WERI-Rb-1 (cell line): ENCODE data around the gene EPHA2.

Experiments
- DNase-seq: peaks from one replicate; pipeline ENCODE4 v3.0.0-alpha.2; 2020
- H3K27ac ChIP-seq: fragments of 250-450 bp; sonication (Bioruptor Pico); 2 replicates; pipeline ENCODE4 v1.5.1; 2020; ENCODE audit warnings: mild to moderate bottlenecking, moderate library complexity
- H3K27me3 ChIP-seq: fragments of 250-450 bp; sonication (Bioruptor Pico); 2 replicates; pipeline ENCODE4 v1.5.1; 2021; ENCODE audit warnings: mild to moderate bottlenecking, low read depth, moderate library complexity; ENCODE audit not compliant: insufficient read depth, severe bottlenecking
- H3K36me3 ChIP-seq: fragments of 250-450 bp; sonication (Bioruptor Pico); 2 replicates; pipeline ENCODE4 v1.5.1; 2020; ENCODE audit warnings: mild to moderate bottlenecking, moderate library complexity
- H3K4me3 ChIP-seq: 2 replicates; pipeline ENCODE4 v1.5.1; 2011; ENCODE audit warnings: low read depth, mild to moderate bottlenecking, control low read depth, low read length
- H3K9me3 ChIP-seq: fragments of 250-450 bp; sonication (Bioruptor Pico); 2 replicates; pipeline ENCODE4 v1.5.1; 2021; ENCODE audit warnings: mild to moderate bottlenecking, moderate library complexity; ENCODE audit not compliant: severe bottlenecking
- TF ChIP-seq, protein P1 (sequence below): IDR thresholded peaks from 2 replicates; pipeline ENCODE4 v1.5.1; 2011; ENCODE audit warnings: low read depth, mild to moderate bottlenecking, control low read depth, inconsistent platforms, low read length

EPHA2 gene

GRCh38 chr1:16117369-16117768, 38.5 kb downstream of the EPHA2 start:
- no peak for DNase-seq
- Histone ChIP-seq H3K4me3 (no peak overlapping the region), H3K9me3 (no peaks in the 10 kb centered on the region), H3K27me3 (no peaks in the 10 kb centered on the region), H3K27ac (no peak overlapping the region), H3K36me3 (no peaks in the 10 kb centered on the region)
- TF ChIP-seq, protein P1, sequence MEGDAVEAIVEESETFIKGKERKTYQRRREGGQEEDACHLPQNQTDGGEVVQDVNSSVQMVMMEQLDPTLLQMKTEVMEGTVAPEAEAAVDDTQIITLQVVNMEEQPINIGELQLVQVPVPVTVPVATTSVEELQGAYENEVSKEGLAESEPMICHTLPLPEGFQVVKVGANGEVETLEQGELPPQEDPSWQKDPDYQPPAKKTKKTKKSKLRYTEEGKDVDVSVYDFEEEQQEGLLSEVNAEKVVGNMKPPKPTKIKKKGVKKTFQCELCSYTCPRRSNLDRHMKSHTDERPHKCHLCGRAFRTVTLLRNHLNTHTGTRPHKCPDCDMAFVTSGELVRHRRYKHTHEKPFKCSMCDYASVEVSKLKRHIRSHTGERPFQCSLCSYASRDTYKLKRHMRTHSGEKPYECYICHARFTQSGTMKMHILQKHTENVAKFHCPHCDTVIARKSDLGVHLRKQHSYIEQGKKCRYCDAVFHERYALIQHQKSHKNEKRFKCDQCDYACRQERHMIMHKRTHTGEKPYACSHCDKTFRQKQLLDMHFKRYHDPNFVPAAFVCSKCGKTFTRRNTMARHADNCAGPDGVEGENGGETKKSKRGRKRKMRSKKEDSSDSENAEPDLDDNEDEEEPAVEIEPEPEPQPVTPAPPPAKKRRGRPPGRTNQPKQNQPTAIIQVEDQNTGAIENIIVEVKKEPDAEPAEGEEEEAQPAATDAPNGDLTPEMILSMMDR, result no peak

DNA sequence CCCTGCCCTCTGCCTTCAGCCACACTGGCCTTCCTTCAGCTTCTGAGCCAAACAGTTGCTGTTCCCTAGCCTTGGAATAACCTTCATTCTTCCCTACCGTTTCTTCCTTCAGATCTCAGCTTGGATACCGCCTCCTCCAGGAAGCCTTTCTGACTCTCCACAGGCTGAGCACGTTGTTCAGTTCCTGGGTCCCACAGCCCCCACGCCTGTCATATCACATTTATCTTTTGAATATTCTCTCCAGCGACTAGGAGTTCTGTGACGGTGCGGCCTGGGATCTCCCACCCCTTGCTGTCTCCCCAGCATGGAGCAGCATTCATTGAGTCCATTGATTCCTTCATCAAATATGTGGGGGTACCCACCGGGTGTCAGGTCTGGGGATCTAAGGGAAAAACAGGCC, 39.2 kb downstream of the EPHA2 start:
- Histone ChIP-seq H3K27me3 (no peaks in the 10 kb centered on the region), H3K27ac (peak overlapping the region; percentile 86)
- TF ChIP-seq, protein P1, result no peak

GRCh38 chr1:16116002-16116401, 39.9 kb downstream of the EPHA2 start:
- TF ChIP-seq, protein P1, result no peak
- no peaks in the 10 kb centered on the region for H3K36me3 ChIP-seq
- DNase-seq, result peak; percentile 81
- no peaks in the 10 kb centered on the region for H3K27me3 ChIP-seq
- peak overlapping the region; percentile 86 for H3K27ac ChIP-seq
- no peak overlapping the region for H3K4me3 ChIP-seq
- H3K9me3 ChIP-seq, result no peaks in the 10 kb centered on the region

More for the DNA sequence above, 39.2 kb downstream of the EPHA2 start:
- Histone ChIP-seq H3K4me3 (no peak overlapping the region), H3K9me3 (no peaks in the 10 kb centered on the region), H3K36me3 (no peaks in the 10 kb centered on the region)
- DNase-seq, result no peak

DNA sequence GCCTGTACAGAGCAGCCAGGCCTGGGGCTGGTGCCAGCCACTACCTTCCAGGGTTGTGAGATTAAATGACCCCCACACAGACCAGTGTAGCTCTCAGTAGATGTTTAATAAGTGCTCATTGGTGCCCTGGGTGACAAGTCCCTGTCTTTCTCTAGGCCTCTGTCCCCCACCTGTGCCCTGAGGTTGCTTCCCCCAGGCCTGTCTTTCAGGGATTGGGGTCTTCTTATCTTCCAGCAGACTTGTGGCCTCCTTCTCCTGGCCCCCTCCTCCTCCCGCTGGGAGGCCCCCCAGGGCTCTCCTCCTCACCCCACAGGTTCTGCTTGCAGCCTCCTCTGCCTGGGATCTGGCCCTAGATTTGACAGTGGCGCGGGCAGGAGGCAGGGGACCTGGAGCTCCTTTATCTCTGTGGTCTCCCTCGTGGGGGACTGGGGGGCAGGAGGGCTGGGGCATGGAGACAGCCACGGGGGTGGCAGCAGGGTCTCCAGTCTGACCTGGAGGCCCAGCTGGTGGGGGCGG, 40.3 kb downstream of the EPHA2 start:
- Histone ChIP-seq H3K36me3 (no peaks in the 10 kb centered on the region), H3K9me3 (no peaks in the 10 kb centered on the region), H3K27ac (peak overlapping the region; percentile 86), H3K27me3 (no peaks in the 10 kb centered on the region), H3K4me3 (no peak overlapping the region)
- no peak for DNase-seq
- TF ChIP-seq, protein P1, result no peak

DNA sequence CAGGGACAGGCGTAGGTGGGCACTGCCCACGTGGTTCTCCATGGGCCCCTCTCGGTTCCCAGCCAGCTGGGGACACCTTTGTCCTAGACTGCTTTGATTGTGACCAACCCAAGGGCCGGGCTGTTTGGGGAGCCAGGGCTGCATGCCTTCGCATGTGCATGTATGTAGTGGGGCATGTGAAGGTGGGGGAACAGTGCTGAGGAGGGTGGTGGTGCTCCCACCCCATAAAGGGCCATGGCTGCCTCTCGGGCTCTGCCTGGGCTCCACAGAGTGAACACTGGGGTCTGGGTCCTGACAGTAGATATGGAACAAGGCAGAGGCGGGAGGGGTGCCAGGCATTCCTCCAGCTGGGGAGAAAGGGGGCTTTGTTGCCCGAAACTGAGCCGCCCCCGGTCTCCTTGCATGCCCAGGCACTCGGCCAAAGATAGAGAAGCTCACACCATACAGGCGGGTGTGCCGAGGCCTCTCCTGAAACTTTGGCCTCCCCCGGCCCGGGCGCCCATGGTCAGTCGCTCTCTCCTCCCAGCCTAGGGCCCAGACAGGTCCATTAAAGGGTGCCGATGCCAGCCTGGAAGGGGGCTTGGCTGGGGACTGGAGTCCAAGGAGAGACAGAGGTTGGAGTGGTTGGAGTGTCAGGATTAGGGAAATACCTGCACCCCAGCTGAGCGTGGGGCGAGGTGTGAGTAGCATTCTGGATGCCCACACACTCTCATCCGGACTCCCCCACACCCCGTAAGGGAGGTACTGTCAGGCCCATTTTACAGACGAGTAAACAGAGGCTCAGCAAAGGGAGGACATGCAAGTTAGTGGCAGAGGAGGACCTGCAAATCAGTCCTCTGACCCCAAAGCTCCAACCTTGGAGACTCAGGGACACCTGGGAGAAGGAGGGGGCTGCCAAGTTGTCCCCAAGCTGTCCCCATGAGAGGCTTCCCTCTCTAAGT, 41.1 kb downstream of the EPHA2 start:
- DNase-seq, result no peak
- H3K36me3 ChIP-seq, result no peaks in the 10 kb centered on the region
- H3K4me3 ChIP-seq, result no peak overlapping the region
- peak overlapping the region; percentile 86 for H3K27ac ChIP-seq
- no peaks in the 10 kb centered on the region for H3K27me3 ChIP-seq
- H3K9me3 ChIP-seq, result no peaks in the 10 kb centered on the region
- TF ChIP-seq, protein P1, result no peak
